Measurements from ENCODE around the gene LONRF2. TPM values are rescaled to one million over a fixed set of nuclear protein-coding genes. Genes with fewer than 3 reads are reported as not detected.

The LONRF2 gene
- total RNA-seq, 1 experiment from 2014 or later: 2.7 TPM

DNA sequence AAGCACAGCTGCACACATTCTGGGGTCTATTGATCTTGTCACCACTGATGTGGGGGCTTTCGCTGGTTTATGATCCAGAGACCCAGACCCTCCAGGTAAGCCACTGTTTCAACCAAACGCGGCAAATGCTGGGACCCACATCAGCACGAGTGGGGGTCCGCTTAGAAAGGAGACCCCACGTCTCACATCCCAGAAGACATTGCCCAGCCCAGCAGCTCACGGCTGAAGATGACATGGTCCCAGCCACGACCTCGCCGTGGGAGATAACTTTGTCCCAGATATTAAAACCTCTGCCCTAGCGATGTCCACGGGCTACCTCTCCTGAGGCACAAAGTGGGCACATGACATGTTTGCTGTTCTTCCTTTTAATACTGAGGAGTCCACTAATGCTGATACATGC lies 43.8 kb downstream of the LONRF2 start:
- Histone ChIP-seq H3K4ac (ENCODE audit: low read depth, low read length) (no peak overlapping the region), H2BK15ac (ENCODE audit: low read depth, low read length) (no peak overlapping the region), H4K91ac (ENCODE audit: insufficient read length, low read depth, low read length) (no peak overlapping the region), H2BK20ac (ENCODE audit: low read depth, low read length, poor library complexity, severe bottlenecking) (no peak overlapping the region), H3K9ac (ENCODE audit: extremely low read depth, insufficient read length, low read length) (no peak overlapping the region), H4K20me1 (ENCODE audit: control insufficient read depth, insufficient read depth, insufficient read length) (no peaks in the 10 kb centered on the region), H3T11ph (ENCODE audit: low read length) (no peak overlapping the region), H2AFZ (ENCODE audit: low read length) (no peak overlapping the region), H2BK120ac (ENCODE audit: low read depth, low read length, poor library complexity, severe bottlenecking) (no peak overlapping the region), H4K5ac (ENCODE audit: insufficient read length, low read depth, low read length) (no peak overlapping the region), H3K79me1 (ENCODE audit: insufficient read depth, low read depth, low read length, poor library complexity, severe bottlenecking) (no peaks in the 10 kb centered on the region), H2BK12ac (ENCODE audit: insufficient read length, low read depth, low read length) (no peak overlapping the region), H3K14ac (ENCODE audit: insufficient read depth, low read length) (no peak overlapping the region), H2AK5ac (ENCODE audit: insufficient read length, low read length) (no peak overlapping the region), H3K4me2 (ENCODE audit: insufficient read depth, insufficient read length, low read length) (no peak overlapping the region), H3K56ac (ENCODE audit: insufficient read length, low read depth, low read length) (no peak overlapping the region), H3K23me2 (ENCODE audit: insufficient read length, low read depth, low read length, poor library complexity, severe bottlenecking) (peaks cover 3% of the 10 kb centered on the region), H3K9me3 (ENCODE audit: control insufficient read depth, low read depth, low read length) (no peaks in the 10 kb centered on the region), H2BK5ac (ENCODE audit: insufficient read length, low read length) (no peak overlapping the region), H3K79me2 (ENCODE audit: insufficient read depth, low read length) (no peaks in the 10 kb centered on the region), H3K4me1 (ENCODE audit: insufficient read depth, low read length) (peaks cover 4% of the 10 kb centered on the region; the same call in 1 of the 2 replicates), H3K23ac (ENCODE audit: insufficient read length, low read depth, low read length) (no peak overlapping the region), H3K27ac (ENCODE audit: insufficient read length, low read depth, low read length) (no peak overlapping the region), H4K8ac (replicated peaks; ENCODE audit: insufficient read length, low read depth, low read length) (no peak overlapping the region), H3K27me3 (ENCODE audit: insufficient read depth, low read length) (no peaks in the 10 kb centered on the region), H3K18ac (ENCODE audit: insufficient read length, low read depth, low read length) (no peak overlapping the region)
- TF ChIP-seq CTCF (conservative IDR thresholded peaks at IDR 0.05): no peak
- Mint-ChIP-seq H3K9me3 (no peaks in the 10 kb centered on the region), H3K27ac (no peak overlapping the region; a peak in 1 of 7 replicates), H3K4me1 (peaks cover 24 to 27% of the 10 kb centered on the region in 2 experiments), H3K4me3 (no peak overlapping the region), H3K27me3 (ENCODE audit: low read depth) (no peaks in the 10 kb centered on the region), H3K36me3 (ENCODE audit: insufficient read depth in 1 of 3, low read depth in 3 of 3) (no peaks in the 10 kb centered on the region)
- no CpG with 5 or more reads among the region's 12 CpGs for WGBS (ENCODE audit: extremely low coverage, insufficient read length, low lambda C conversion rate)
- no peak for DNase-seq

Measured in H9 (cell line).